NCI-H1092 treated with DMSO at 0.1 percent for 48 hours (cell line): ENCODE measurements around the gene BRSK2.

Experiments
- DNase-seq: peaks from one replicate; lab custom pipeline; 2025; lab: John Stamatoyannopoulos, UW

Gene BRSK2

DNA sequence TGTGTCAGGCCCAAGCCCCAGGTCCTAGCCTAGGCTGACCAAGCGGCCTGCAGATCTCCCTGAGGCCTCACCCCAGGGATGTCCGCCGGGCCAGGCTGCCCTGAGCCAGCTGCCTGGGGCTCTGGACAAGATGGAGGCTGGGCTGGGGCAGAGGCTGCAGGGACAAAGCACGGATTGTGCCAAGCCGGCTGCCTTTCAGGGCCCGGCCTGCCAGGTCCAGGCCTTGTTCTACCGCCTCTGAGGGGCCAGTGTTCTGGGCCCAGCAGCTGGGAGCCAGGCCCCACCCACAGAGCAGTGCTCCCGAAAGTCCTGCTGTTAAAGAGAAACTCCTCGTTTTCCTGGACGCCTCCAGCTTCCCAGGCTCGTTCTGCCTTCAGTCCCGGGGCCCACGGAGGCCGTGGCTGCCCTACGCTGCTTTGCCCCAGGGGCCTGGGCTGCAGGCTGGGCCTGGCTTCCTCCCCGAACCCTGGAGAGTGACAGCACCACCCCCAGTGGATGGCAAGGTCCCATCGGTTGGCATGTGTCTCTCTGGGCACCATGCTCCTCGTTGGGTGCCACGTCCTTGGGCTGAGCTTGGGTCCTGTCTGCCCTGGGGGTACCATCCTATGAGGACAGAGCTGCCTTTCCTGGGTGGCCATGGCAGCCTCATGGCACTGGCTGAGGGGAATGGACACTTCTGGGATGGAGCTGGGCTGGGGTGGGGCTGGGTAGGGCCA lies 7.6 kb downstream of the BRSK2 start:
- no peak for DNase-seq

DNA sequence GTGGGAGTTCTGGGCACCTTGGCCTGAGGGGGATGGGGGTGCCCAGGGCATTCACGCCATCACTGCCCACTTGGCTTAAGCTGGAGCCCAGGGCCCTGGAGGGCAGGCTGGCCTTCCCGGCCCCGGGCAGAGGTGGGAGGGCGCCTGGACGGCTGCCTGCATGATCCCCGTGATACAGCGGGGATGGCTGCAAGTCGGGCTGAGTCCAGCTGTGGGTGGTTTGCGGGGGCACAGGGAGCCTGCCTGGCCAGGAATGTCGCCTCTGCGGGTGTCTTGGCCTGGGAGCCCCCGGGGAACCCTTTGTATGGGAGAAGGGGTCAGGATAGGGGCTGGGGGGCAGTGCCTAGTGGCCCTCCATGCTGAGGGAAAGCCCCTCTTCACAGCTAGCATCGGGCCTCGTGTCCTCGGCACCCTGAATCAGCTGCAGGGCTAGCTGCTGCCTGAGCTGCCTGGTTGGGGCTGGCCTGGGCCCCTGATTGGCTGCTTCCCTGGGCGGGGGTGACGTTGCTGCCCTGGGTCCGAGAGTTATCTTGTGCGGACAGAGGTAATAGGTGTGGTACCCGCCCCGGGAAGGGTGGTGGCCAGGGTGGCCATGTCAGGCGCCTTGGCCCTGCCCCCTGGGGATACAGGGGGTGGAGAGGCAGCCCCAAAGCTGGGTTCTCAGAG lies 8.3 kb downstream of the BRSK2 start:
- no peak for DNase-seq

DNA sequence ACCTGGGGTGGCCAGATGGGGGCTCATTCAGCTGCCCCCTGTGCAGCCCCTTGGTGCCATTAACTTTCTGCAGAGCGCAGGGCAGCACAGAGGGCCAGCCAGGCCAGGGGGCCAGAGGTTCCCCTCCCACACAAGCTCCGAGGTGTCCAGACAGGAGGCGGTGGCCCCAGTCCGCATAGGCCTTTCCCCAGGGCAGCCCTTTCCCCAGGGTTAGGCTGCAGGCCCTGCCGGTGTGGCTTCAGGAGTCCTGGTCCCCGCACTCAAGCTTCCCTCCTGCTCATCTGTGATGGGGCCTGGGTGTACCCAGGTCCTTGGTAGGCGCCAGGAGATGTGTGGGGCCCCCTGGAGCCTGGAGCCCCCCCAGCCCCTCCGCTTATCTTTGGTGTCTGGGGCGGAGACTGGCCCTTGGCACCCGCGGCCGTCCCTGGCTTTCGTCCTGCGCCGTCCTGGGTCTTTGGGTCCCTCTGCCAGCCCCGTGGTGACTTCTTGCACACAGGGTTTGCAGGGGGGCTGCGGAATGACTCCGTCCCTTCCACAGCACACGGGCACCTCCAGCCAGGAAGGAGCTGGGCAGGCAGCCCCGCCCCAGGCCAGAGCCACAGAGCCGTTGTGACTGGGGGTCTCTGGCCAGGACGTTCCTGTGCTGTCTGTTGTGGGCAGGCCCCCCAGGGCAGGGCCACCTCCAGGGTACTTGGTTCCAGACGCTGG lies 8.9 kb downstream of the BRSK2 start:
- DNase-seq, result no peak

DNA sequence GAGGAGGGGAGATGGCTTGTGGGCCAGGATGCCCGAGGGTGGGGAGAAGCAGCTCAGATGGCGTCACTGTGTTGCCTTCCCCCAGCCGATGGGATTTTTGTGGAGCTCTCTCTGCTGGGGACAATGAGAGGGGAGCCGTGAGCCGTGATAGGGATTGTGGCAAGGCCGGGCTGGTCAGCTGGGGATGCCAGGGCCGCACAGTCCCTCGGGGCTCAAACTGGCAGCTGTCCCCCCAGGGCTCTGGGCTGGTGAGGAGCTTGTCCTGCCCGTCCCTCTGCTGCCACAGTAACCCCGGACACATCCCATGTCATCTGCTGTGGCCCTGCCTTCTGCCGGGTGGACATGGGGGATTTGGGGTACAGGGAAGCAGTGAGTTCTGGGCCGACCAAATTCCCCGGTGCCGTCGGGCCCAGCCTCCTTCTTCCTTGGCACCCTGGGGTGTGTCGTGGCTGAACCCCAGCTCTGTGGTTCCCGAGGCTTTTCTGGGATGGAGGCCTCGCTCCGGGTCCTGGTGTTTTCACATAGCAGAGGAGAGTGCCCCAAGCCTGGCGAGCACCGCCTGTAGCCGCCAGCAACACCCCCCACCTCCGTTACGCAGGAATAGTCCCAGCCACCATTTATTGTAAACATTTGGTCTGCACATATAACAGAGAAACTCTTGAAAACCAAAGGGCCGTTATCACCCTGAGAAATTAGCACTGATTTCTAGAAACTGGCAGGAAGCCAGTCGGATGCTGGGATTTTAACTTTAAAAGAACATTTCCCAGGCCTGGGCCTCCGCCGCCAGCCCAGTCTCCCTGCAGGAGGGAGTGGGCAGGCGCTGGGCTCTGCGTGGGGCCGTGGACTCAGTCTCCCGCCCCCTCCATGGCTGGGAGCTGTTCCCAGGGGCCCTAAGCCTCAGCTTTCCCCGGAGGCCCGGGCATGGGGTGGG lies 9.9 kb downstream of the BRSK2 start:
- DNase-seq, result no peak

DNA sequence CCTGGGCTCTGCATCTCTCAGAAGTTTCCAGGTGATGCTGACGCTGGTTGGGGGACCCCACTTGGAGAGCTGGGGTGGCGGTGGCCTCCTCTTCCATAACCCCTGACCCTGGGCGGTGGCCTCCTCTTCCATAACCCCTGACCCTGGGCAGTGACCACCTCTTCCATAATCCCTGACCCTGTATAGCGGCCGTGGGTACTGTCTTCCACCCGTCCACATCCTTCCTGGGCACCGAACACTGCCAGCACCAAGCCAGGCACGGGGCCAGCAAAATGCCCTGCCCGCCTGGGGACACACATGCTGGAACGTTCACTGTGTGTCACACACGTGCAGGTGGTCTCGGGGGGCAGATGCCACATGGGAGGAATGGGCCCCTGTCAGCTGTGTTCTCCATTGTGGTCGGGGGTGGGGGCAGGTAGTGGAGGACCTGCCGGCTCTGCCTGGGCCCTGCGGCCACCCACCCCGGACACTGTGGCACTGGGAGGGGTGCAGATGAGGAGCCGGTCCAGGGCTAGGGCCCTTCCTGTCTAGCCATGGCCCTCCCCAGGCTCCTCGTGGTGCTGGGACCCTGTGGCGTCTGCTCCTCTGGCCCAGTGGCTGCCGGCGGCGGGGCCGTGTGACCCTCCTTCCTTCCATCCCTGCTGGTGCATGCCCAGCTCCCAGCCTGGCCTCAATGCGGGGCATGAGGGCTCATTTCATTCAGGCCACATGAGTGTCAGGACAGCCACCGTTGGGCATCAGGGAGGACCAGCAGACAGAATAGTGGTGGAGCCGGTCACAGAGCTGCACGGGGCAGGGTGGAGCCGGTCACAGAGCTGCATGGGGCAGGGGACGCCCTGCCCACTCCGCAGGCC lies 10.8 kb downstream of the BRSK2 start:
- no peak for DNase-seq

DNA sequence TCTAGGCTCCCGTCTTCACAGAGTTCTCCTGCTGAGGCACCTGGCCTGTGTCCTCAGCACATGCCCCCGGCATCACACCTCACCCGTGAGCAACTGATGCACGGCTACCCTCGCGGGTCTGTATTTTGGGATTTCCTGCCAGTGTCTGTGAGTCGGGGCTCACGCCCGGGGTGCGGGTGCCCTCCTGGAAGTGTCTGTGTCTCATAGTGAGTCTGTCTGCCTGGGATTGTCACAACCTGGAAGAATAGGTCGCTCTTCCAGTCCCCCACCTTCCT lies 11.4 kb downstream of the BRSK2 start:
- DNase-seq, result no peak

DNA sequence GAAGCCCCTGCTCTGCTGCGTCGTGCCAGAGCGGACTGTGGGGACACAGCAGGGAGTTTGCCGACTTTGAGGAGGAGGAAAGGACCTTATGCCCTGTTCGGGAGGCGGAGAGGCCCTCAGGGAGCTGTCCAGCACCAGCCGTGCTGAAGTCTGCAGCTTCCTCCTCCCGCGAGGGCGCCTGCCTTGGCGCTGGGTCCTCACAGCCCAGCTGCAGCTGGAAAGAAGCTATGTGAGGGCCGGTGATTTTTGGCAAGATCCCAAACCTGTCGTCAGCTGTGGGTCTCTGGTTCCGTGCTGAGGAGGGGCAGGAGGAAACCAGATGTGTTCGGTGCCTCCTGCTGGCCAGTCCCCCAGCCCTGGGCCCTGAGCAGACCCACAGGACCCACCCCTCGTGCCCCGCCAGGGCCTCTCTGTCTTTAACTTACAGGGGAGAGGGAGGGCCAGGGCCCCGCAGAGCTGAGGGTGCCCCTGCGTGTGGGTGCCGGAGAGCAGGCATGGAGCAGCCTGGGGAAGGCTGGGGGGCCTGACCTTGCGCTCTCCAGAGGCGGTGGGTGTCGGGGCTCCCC lies 12.0 kb downstream of the BRSK2 start:
- DNase-seq, result peak; percentile 52

DNA sequence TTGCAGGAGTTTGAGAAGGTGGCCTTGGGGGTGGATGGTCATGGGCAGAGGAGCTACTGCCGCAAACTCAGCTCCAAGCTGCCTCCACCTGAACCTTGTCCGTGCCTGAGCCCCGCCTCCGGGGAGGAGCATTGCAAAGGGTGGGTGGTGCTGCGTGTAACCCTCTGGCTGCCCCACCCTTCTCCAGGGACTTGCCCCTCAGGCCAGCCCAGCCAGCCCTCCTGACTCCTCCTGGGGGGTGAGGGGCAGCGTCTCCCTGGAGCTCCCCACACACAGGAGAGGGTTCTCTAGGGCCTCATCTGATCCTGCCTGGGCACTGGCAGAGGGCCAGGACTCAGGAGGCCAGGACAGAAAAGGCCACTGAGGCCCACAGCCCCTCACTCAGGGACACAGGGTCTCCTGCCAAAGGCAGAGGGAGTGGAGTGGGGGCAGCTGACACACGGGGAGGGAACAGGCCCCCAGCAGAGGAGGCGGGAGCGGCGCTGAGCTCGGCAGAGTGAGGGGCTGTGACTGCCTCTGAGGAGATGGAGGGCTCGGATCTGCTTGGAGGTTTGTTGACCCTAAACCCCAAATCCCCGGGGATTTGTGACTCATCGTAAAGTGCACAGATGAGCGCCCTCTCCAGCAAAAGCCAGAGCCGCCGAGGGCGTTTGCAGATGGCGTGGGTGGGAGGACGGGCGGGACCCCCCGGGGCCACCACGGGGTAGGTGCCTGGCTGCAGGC lies 12.8 kb downstream of the BRSK2 start:
- DNase-seq, result no peak

DNA sequence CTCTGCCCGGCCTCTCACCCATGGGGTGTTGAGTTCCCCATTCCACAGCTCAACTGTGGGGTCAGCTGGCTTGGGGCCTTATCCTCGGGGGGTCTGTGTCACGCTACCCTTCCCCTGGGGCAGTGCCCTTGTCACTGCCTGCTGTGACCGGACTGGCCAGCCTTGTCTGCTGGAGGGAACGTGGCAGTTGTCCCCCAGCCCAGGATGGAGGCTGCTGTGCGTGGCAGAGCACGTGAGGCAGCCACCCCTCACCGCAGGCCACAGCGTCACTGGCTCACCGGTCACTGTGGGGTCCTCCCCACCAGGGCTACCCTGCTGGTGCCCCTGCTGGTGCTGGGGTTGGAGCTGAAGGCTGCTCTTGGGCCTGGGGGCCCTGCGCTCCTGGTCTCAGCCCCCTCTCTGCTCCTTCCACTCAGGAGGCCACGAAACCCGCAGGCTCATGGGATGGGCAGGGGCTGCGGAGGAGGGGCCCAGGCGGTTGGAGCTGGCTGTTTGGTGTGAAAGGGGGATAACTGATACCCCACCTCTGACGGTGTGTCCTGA lies 13.4 kb downstream of the BRSK2 start:
- no peak for DNase-seq

DNA sequence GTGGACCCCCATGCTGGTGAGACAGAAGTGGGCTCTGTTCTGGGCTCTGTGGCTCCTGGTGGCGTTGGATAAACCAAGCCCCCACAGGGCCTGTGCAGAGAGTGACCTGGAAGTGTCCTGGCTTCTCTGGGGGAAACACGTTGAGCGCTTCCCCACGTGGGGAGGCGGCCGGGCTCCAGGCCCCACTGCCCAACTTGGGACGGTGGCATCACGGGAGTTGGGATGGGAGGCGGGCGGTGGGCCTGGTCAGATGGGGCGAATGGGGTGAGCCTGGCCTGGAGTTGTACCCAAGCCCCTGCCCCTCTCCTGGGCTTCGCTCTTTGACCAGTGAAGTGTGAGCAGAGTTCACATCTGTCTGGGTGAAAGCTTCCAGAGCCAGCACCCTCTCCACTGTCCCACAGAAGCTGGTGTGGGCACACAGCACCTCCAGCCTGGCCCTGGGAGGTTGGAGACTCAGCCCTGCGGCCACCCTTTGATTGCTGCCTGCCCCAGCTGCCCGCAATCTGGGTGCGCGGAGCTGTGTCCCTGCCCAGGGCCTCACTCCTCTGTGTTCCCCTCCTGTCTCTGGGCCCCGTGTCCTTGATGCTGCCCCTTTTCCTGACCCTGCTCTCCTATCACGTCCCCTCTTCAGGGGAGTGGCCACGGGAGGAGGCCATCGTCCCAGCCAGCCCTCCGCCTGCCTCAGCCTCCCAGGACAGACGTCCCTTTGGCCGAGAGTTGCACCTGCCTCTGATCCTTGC lies 14.2 kb downstream of the BRSK2 start:
- DNase-seq, result no peak

DNA sequence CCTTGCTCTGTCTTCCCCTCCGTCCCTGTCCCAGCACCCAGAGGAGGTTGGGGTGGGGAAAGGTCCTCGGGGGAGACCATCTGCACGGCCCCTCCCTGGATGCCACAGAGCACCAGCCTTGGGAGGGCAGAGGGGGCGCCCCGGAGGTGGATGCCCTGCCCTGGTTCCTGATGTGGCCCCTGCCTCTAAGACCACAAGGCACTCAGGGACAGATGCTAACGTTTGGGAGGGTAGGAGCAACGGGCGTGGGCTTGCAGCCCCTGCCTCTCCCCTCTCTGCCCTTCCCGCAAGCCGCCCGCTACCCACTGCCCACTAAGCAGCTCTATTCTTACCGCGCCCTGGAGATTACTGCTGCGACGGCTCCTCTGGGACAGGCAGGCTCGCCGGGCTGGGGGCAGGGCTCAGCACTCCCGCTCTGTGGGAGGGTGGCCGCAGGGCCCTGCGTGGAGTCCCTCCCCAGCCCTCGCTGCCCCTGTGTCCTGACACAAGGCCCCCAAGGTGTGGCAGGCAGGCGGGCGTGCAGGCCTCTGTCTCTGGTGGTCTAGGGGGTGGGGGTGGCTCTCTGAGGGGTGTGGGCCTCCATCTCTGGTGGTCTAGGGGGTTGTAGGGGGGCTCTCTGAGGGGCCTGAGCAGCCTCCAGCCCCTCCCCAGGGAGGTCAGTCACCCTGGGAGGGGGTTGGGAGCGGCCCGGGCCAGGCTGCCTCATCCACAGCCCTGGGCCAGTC lies 14.9 kb downstream of the BRSK2 start:
- no peak for DNase-seq

DNA sequence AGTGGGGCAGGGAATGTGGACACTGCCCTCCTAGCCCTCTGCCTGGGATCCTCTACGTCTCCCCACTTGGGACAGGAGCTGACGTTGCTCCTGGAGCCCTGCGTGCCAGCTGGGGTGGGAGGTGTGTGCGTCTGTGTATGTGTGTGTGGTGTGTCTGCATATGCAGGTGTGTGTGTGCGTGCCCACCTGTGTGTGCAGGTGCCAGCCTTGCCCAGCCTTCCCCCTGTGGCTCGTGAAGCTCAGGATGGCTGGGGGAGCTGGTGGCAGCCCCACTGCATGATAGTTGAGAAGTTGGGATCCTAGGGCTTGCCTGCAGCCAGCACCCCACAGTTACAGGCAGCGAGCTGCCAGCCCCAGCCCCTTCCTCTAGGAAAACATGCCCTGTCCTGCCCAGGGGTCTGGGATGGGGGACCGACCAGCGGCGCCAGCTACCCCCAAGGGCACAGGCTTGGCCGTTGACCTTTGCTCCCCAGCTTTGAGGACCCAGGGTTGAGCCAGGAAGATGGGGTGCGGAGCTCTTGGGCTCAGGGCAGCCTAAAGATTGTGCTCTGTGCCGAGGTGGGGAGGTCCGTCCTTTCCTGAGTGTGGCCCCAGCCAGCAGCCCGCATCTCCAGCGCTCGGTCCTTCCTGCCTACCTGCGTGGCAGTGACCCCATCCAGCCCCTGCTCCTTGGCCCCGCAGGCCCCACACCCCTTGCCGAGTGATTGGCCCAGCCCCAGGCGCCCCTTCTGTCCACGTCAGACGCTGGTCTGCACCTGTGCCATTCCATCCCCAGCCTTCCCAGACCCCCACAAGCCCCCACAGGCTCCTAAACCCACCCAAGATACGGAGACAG lies 15.7 kb downstream of the BRSK2 start:
- DNase-seq, result no peak

DNA sequence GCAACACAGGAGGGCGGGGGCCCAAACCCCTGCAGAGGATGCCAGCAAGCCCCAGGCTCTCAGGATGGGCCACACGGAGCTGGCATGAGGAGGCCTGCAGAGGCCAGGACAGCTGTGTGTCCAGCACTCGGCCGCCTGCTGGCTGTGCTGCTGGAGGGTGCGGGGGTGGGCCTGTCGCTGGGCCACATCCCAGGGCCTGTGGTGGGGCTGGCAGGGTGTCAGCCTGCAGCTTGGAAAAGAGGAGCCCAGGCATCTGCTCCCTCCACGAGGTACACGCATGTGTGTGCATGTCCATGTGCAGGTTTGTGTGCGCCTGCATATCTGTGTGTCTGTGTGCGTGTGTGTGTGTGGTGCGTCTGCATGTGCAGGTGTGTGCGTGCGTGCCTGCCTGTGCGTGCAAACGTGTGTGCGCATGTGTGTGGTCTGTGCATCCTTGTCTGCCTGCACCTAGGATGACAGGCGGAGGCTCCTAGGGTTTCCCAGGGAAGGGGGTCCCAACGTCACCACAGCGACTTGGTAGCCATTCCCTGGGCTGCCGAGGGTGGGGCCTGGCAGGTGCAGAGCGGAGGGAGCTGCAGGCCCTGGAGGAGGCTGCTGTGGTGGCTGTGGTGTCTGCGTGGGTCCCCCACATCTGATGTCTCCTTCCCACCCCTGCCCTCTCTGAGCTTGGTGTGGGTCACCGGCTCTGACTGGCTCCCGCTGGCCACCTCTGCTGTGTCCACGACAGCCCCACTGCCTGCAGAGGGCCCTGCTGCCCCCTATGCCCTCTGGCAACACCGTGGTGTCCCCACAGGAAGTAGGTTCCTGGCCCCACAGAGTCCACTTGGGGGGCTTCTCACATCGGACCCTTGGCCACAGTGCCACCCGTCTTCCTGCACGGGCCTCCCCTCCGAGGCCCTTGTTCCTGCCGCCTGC lies 17.1 kb downstream of the BRSK2 start:
- DNase-seq, result no peak

DNA sequence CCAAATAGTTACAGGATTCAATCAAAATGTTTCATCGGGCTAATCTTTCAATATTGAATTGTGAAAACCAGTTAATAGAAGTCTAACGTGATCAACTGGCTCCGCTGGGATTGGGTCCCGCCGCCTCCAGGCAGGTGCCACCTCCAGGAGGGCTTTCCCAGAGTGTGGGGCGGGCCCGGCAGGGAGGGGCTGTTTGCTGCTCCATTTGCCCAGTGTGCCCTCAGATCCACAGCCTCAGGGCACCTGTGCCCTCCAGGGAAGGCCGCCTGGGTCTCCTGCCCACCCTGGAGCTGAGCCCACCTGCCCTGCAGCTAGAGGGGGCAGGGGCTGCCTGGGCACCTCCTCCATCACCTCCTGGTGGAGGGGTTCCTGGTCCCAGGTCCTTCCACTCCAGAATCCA lies 17.9 kb downstream of the BRSK2 start:
- no peak for DNase-seq

DNA sequence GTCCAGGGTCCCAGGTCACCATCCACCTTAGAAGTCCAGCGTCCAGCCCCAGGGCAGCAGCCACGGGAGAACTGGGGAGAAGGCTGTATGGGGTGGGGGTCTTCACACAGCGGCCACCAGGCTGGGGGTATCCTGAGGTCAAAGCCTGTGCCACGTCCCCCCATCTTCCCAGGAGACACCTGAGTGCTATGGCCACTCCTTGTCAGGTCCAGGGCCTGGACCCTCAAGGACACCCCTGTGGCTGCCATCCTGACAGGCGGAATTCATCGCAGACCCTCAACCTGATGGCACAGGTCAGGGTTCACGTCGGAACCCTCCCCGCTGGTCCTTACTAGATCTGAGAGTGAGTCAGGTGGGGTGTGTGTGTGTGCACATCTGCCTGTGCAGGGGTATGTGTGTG lies 18.6 kb downstream of the BRSK2 start:
- DNase-seq, result no peak

DNA sequence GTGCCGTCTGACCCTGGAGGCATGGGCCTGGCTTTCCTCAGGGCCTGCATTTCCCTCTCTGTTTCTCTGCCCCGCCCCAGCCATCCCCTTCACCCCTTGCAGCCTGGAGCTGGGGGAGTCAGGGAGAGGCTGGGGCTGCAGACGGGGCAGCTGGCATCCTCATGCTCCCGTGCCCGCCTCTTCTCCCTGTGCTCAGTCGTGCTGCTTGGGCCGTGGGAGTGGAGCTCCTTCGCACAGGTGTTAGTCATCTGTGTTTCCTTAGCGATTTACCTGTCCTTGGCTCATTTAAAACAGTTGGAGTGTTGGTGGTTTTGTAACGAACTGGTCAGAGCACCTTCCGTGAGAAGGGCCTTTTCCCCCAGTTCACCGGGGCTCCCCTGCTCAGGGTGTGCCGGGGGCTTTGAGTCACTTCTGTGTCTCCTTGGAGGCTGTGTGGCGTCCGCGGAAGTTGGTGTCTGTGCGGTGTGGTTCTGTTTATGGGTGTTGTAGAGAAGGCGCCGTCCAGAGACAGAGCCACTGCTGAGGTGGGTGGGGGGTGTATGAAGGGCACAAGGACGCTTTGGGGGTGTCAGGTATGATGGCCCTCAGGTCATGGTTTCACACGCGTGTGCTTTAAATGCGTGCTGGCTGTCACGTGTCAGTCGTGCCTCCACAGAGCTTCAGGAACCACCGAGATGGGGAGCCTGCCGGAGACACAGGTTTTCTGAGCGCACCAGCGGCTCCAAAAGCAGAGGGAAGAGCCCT lies 19.5 kb downstream of the BRSK2 start:
- DNase-seq, result no peak
